Karpas-422 (cell line): Measurements from ENCODE around the gene ANKH. TPM values are rescaled to one million over a fixed set of nuclear protein-coding genes. Genes with fewer than 3 reads are reported as not detected.

Source experiments
- DNase-seq: peaks from one replicate; pipeline ENCODE4 v3.0.0-alpha.2; 2015
- H2AFZ ChIP-seq: fragments of 200-600 bp; sonication (generic); 2 replicates; pipeline ENCODE4 v1.6.1; 2014; ENCODE audit warnings: antibody characterized with exemption, low read length, mixed read lengths
- H3K27ac ChIP-seq: fragments of 200-600 bp; sonication (generic); 2 replicates; pipeline ENCODE4 v1.5.1; 2014; ENCODE audit warnings: mild to moderate bottlenecking, low read length, moderate library complexity
- H3K27me3 ChIP-seq: fragments of 200-600 bp; sonication (generic); 2 replicates; pipeline ENCODE4 v1.6.1; 2014; ENCODE audit warnings: low read length, mixed read lengths
- H3K36me3 ChIP-seq: fragments of 200-600 bp; sonication (generic); 2 replicates; pipeline ENCODE4 v1.6.1; 2014; ENCODE audit warnings: low read length, mixed read lengths; ENCODE audit not compliant: insufficient read depth
- H3K4me1 ChIP-seq: fragments of 200-600 bp; sonication (generic); 2 replicates; pipeline ENCODE4 v1.6.1; 2014; ENCODE audit warnings: mild to moderate bottlenecking, low read length, mixed read lengths
- H3K4me2 ChIP-seq: fragments of 200-600 bp; sonication (generic); 2 replicates; pipeline ENCODE4 v1.6.1; 2014; ENCODE audit warnings: low read length, low read depth, mild to moderate bottlenecking; ENCODE audit not compliant: poor library complexity, severe bottlenecking
- H3K4me3 ChIP-seq: fragments of 200-600 bp; sonication (generic); 2 replicates; pipeline ENCODE4 v1.5.1; 2014; ENCODE audit warnings: mild to moderate bottlenecking, antibody characterized with exemption, low read length, mixed read lengths
- H3K79me2 ChIP-seq: fragments of 200-600 bp; sonication (generic); 2 replicates; pipeline ENCODE4 v1.6.1; 2014; ENCODE audit warnings: mild to moderate bottlenecking, low read length, mixed read lengths
- H3K9ac ChIP-seq: fragments of 200-600 bp; sonication (generic); 2 replicates; pipeline ENCODE4 v1.6.0; 2014; ENCODE audit warnings: low read length
- H3K9me2 ChIP-seq: fragments of 200-600 bp; sonication (generic), shearing (Covaris generic); replicated peaks from 2 replicates; pipeline ENCODE4 v1.6.0; 2014; ENCODE audit warnings: mild to moderate bottlenecking, low read length, moderate library complexity; ENCODE audit not compliant: insufficient read depth
- H3K9me3 ChIP-seq: fragments of 300-700, 200-600 bp; sonication (generic); 2 replicates; pipeline ENCODE4 v1.6.1; 2014; ENCODE audit warnings: low read length, mixed read lengths
- H4K20me1 ChIP-seq: fragments of 200-600 bp; sonication (generic); 2 replicates; pipeline ENCODE4 v1.6.1; 2014; ENCODE audit warnings: mild to moderate bottlenecking, antibody characterized with exemption, low read length, low read depth; ENCODE audit not compliant: insufficient read depth
- total RNA-seq: library from RNA; depleted of rRNA; stranded (reverse); fragments of >200 nt; shearing (Covaris generic); gene quantifications from 2 replicates; pipeline ENCODE4 v1.2.3, GENCODE V29; 2014; ENCODE audit warnings: low replicate concordance

ANKH gene
- total RNA-seq, 1 experiment from 2014 or later: 0.75 TPM

GRCh38 chr5:14695152-14695551 lies 176.4 kb downstream of the ANKH start:
- DNase-seq: no peak
- Histone ChIP-seq H3K4me1 (peaks cover 17% of the 10 kb centered on the region), H3K79me2 (peaks cover 40% of the 10 kb centered on the region), H3K9ac (no peak overlapping the region), H2AFZ (no peak overlapping the region), H3K9me2 (no peaks in the 10 kb centered on the region), H3K27ac (no peak overlapping the region), H4K20me1 (no peaks in the 10 kb centered on the region), H3K4me2 (no peak overlapping the region), H3K9me3 (no peaks in the 10 kb centered on the region), H3K36me3 (peaks cover 64% of the 10 kb centered on the region), H3K4me3 (no peak overlapping the region), H3K27me3 (no peaks in the 10 kb centered on the region)

- no peaks in the 10 kb centered on the region for H3K9me2 ChIP-seq
- H2AFZ ChIP-seq: no peak overlapping the region
- no peak overlapping the region for H3K27ac ChIP-seq
- peaks cover 17% of the 10 kb centered on the region for H3K4me1 ChIP-seq
- H3K79me2 ChIP-seq: peaks cover 40% of the 10 kb centered on the region
- H3K36me3 ChIP-seq: peaks cover 81% of the 10 kb centered on the region
- no peak overlapping the region for H3K4me2 ChIP-seq
- no peaks in the 10 kb centered on the region for H3K9me3 ChIP-seq
- H3K27me3 ChIP-seq: no peaks in the 10 kb centered on the region
- H3K9ac ChIP-seq: no peak overlapping the region
- H3K4me3 ChIP-seq: no peak overlapping the region
- no peaks in the 10 kb centered on the region for H4K20me1 ChIP-seq
- no peak for DNase-seq
Measured at GRCh38 chr5:14693070-14693469, 178.5 kb downstream of the ANKH start.

- Histone ChIP-seq H3K4me1 (peaks cover 54% of the 10 kb centered on the region), H3K36me3 (peaks cover 66% of the 10 kb centered on the region), H2AFZ (no peak overlapping the region), H3K9me2 (no peaks in the 10 kb centered on the region), H4K20me1 (no peaks in the 10 kb centered on the region), H3K9ac (no peak overlapping the region), H3K79me2 (peaks cover 63% of the 10 kb centered on the region), H3K9me3 (no peaks in the 10 kb centered on the region), H3K4me2 (no peak overlapping the region), H3K4me3 (no peak overlapping the region), H3K27ac (no peak overlapping the region), H3K27me3 (no peaks in the 10 kb centered on the region)
- DNase-seq: no peak
Measured at GRCh38 chr5:14687023-14687665, 184.4 kb downstream of the ANKH start.

GRCh38 chr5:14686517-14686916 lies 185.1 kb downstream of the ANKH start:
- Histone ChIP-seq H3K36me3 (peaks cover 66% of the 10 kb centered on the region), H3K4me1 (peaks cover 48% of the 10 kb centered on the region), H4K20me1 (no peaks in the 10 kb centered on the region), H2AFZ (no peak overlapping the region), H3K79me2 (peaks cover 66% of the 10 kb centered on the region), H3K9me3 (no peaks in the 10 kb centered on the region), H3K9ac (no peak overlapping the region), H3K4me2 (no peak overlapping the region), H3K27ac (0 out of 2 replicates have a peak overlapping the region, but pooled peaks have one; percentile 6), H3K27me3 (no peaks in the 10 kb centered on the region), H3K4me3 (no peak overlapping the region), H3K9me2 (no peaks in the 10 kb centered on the region)
- DNase-seq: no peak

GRCh38 chr5:14685757-14686156 lies 185.8 kb downstream of the ANKH start:
- Histone ChIP-seq H4K20me1 (no peaks in the 10 kb centered on the region), H3K27ac (peak overlapping the region; percentile 58), H3K4me1 (peaks cover 40% of the 10 kb centered on the region), H3K9ac (peak overlapping the region; percentile 22), H3K4me2 (peak overlapping the region; percentile 27), H3K4me3 (no peak overlapping the region), H3K79me2 (peaks cover 63% of the 10 kb centered on the region), H2AFZ (no peak overlapping the region), H3K27me3 (no peaks in the 10 kb centered on the region), H3K9me2 (no peaks in the 10 kb centered on the region), H3K9me3 (no peaks in the 10 kb centered on the region), H3K36me3 (peaks cover 59% of the 10 kb centered on the region)
- peak; percentile 91 for DNase-seq

- H3K79me2 ChIP-seq: peaks cover 65% of the 10 kb centered on the region
- H3K27ac ChIP-seq: peak overlapping the region; percentile 58
- H3K9me3 ChIP-seq: no peaks in the 10 kb centered on the region
- H3K4me2 ChIP-seq: peak overlapping the region; percentile 27
- H4K20me1 ChIP-seq: no peaks in the 10 kb centered on the region
- no peak for DNase-seq
- no peak overlapping the region for H3K4me3 ChIP-seq
- H3K27me3 ChIP-seq: no peaks in the 10 kb centered on the region
- no peaks in the 10 kb centered on the region for H3K9me2 ChIP-seq
- H2AFZ ChIP-seq: no peak overlapping the region
- H3K36me3 ChIP-seq: peaks cover 51% of the 10 kb centered on the region
- H3K9ac ChIP-seq: peak overlapping the region; percentile 30
- H3K4me1 ChIP-seq: peaks cover 41% of the 10 kb centered on the region
Measured at GRCh38 chr5:14684757-14685156, 186.8 kb downstream of the ANKH start.

- no peaks in the 10 kb centered on the region for H3K9me3 ChIP-seq
- no peak overlapping the region for H2AFZ ChIP-seq
- no peaks in the 10 kb centered on the region for H3K27me3 ChIP-seq
- H3K4me3 ChIP-seq: no peak overlapping the region
- H3K4me1 ChIP-seq: peaks cover 47% of the 10 kb centered on the region
- no peak overlapping the region for H3K4me2 ChIP-seq
- H3K79me2 ChIP-seq: peaks cover 64% of the 10 kb centered on the region
- peak overlapping the region; percentile 58 for H3K27ac ChIP-seq
- peak overlapping the region; percentile 30 for H3K9ac ChIP-seq
- no peaks in the 10 kb centered on the region for H4K20me1 ChIP-seq
- no peak for DNase-seq
- no peaks in the 10 kb centered on the region for H3K9me2 ChIP-seq
- H3K36me3 ChIP-seq: peaks cover 50% of the 10 kb centered on the region
Measured at GRCh38 chr5:14683906-14684455, 187.6 kb downstream of the ANKH start.

GRCh38 chr5:14681236-14681752 lies 190.3 kb downstream of the ANKH start:
- Histone ChIP-seq H3K27me3 (no peaks in the 10 kb centered on the region), H3K27ac (no peak overlapping the region), H3K4me3 (no peak overlapping the region), H3K79me2 (peaks cover 65% of the 10 kb centered on the region), H3K9me3 (no peaks in the 10 kb centered on the region), H3K9ac (no peak overlapping the region), H3K36me3 (peaks cover 41% of the 10 kb centered on the region; the same call in 1 of the 2 replicates), H4K20me1 (no peaks in the 10 kb centered on the region), H3K4me1 (peaks cover 70% of the 10 kb centered on the region), H3K4me2 (no peak overlapping the region), H2AFZ (no peak overlapping the region), H3K9me2 (no peaks in the 10 kb centered on the region)
- DNase-seq: no peak
